GM21360 (cell line): ENCODE data around the gene PADI2.

Experiments used
- ATAC-seq: cut with Tn5 transposase; IDR thresholded peaks from one replicate; pipeline ENCODE4 v1.9.1; 2021; ENCODE audit warnings: mild to moderate bottlenecking, moderate library complexity; ENCODE audit not compliant: unreplicated experiment

The PADI2 gene

GRCh38 chr1:17059391-17060305, 59.6 kb downstream of the PADI2 start:
- no peak for ATAC-seq

GRCh38 chr1:17056551-17056950, 62.7 kb downstream of the PADI2 start:
- no peak for ATAC-seq

GRCh38 chr1:17055801-17056200, 63.5 kb downstream of the PADI2 start:
- no peak for ATAC-seq

- peak; percentile 97 for ATAC-seq
Observed at GRCh38 chr1:17053685-17054410, 65.4 kb downstream of the PADI2 start, which contains the start of gene SDHB. Gene SDHB, minus strand, starts transcription at chr1:17054032. Its CDS starts 13 bp downstream, at chr1:17054019.

GRCh38 chr1:17053086-17053684, 66.1 kb downstream of the PADI2 start:
- ATAC-seq, result no peak

GRCh38 chr1:17052641-17053040, 66.6 kb downstream of the PADI2 start:
- no peak for ATAC-seq

GRCh38 chr1:17052038-17052437, 67.2 kb downstream of the PADI2 start:
- ATAC-seq, result no peak

- ATAC-seq, result no peak
Observed at GRCh38 chr1:17047924-17048323, 71.3 kb downstream of the PADI2 start.

- no peak for ATAC-seq
Observed at GRCh38 chr1:17046334-17046657, 73.0 kb downstream of the PADI2 start.

- no peak for ATAC-seq
Observed at GRCh38 chr1:17045634-17046333, 73.5 kb downstream of the PADI2 start.

GRCh38 chr1:17045150-17045549, 74.1 kb downstream of the PADI2 start:
- ATAC-seq, result no peak

GRCh38 chr1:17043676-17044075, 75.6 kb downstream of the PADI2 start:
- ATAC-seq, result no peak

GRCh38 chr1:17040135-17040534, 79.1 kb downstream of the PADI2 start:
- no peak for ATAC-seq

GRCh38 chr1:17039522-17039921, 79.7 kb downstream of the PADI2 start:
- ATAC-seq, result no peak

- ATAC-seq, result no peak
Observed at GRCh38 chr1:17033481-17033880, 85.8 kb downstream of the PADI2 start.

- no peak for ATAC-seq
Observed at GRCh38 chr1:17032741-17033140, 86.5 kb downstream of the PADI2 start.

- ATAC-seq, result no peak
Observed at GRCh38 chr1:17031436-17031835, 87.8 kb downstream of the PADI2 start.

- ATAC-seq, result no peak
Observed at GRCh38 chr1:17030206-17030605, 89.0 kb downstream of the PADI2 start.

GRCh38 chr1:17028662-17029188, 90.5 kb downstream of the PADI2 start:
- no peak for ATAC-seq

GRCh38 chr1:17027900-17028299, 91.4 kb downstream of the PADI2 start:
- no peak for ATAC-seq

- ATAC-seq, result no peak
Observed at GRCh38 chr1:17027403-17027802, 91.8 kb downstream of the PADI2 start.
